Stimulated activated CD4-positive, alpha-beta T cell treated with anti-CD3 and anti-CD28 coated beads, TNF-alpha, amount 100 ng/mL, for 1 hour (primary cell): ENCODE measurements around the gene TSHR.
"Not testable (repeated sequence)": the region's sequence is repeated elsewhere in the genome, so short reads cannot be mapped to it uniquely, and the experiment has no call there.

ENCODE experiments used
- DNase-seq, 3 donors: peaks; one replicate each; pipeline ENCODE4 v3.0.0-alpha.2; 2020; ENCODE audit warnings: low read depth in 3 of 3, low spot score in 1 of 3

Gene TSHR

GRCh38 chr14:80948291-80948690 lies 7.1 kb upstream of the TSHR start:
- DNase-seq = no peak

- no peak for DNase-seq
These were observed 3.9 kb upstream of the TSHR start for GRCh38 chr14:80951491-80951890.

- DNase-seq = not testable (repeated sequence)
These were observed 2.2 kb upstream of the TSHR start for GRCh38 chr14:80953211-80953610.

- peak in 2 of 3 donors; percentile 50 for DNase-seq
These were observed 628 bp upstream of the TSHR start for GRCh38 chr14:80954687-80955299.

GRCh38 chr14:80956102-80956501 lies 681 bp downstream of the TSHR start:
- DNase-seq = no peak

GRCh38 chr14:80956922-80957321 lies 1.5 kb downstream of the TSHR start:
- DNase-seq = no peak

- no peak for DNase-seq
These were observed 2.2 kb downstream of the TSHR start for GRCh38 chr14:80957613-80958012.

GRCh38 chr14:80958226-80958625 lies 2.8 kb downstream of the TSHR start:
- DNase-seq = no peak

- DNase-seq = no peak
These were observed 3.5 kb downstream of the TSHR start for GRCh38 chr14:80958939-80959338.

- peak in 1 of 3 donors; percentile 11 for DNase-seq
These were observed 4.1 kb downstream of the TSHR start for GRCh38 chr14:80959496-80959895.

- no peak for DNase-seq
These were observed 9.6 kb downstream of the TSHR start for GRCh38 chr14:80965037-80965436.

GRCh38 chr14:80973931-80974641 lies 18.7 kb downstream of the TSHR start:
- no peak for DNase-seq

- DNase-seq = no peak
These were observed 19.3 kb downstream of the TSHR start for GRCh38 chr14:80974679-80975078.

GRCh38 chr14:80977221-80977620 lies 21.8 kb downstream of the TSHR start:
- no peak for DNase-seq

GRCh38 chr14:80978403-80978802 lies 23.0 kb downstream of the TSHR start:
- DNase-seq = no peak

- DNase-seq = no peak
These were observed 24.5 kb downstream of the TSHR start for GRCh38 chr14:80979951-80980350.

- DNase-seq = no peak
These were observed 25.7 kb downstream of the TSHR start for GRCh38 chr14:80981156-80981555.

- no peak for DNase-seq
These were observed 26.3 kb downstream of the TSHR start for GRCh38 chr14:80981673-80982072.

- DNase-seq = no peak
These were observed 27.3 kb downstream of the TSHR start for GRCh38 chr14:80982711-80983110.

- peak; percentile 17 to 37 (median 31) for DNase-seq
These were observed 32.0 kb downstream of the TSHR start for GRCh38 chr14:80987235-80988032.

GRCh38 chr14:80988192-80988591 lies 32.8 kb downstream of the TSHR start:
- DNase-seq = no peak
